ENCODE data around the gene KIAA1210.

Gene KIAA1210

DNA sequence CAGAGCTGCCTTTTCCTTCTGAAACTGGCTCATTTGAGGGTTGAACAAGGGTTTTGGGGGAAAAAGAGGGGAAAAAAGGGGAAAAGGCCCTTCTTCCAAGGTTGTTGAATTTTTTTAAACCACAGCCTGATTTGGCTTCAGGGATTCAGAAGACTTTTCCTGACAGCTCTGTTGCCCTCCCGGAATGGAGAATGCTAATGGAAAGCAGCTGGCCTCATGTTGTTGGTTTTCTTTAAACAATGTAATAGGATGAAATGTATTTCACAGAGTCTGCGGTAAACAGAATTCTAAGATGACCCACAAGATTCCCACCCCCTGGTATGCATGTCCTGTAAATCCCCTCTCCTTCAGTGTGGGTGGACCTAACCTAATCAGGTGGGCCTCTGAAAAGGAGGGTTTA lies 3.3 kb upstream of the KIAA1210 start:
- TF ChIP-seq CTCF (IDR thresholded peaks at IDR 0.05; ENCODE audit: control insufficient read depth, extremely low read depth, insufficient read depth): no peak
- DNase-seq (ENCODE audit: low read depth): no peak
- H3K4me3 ChIP-seq (ENCODE audit: low read depth, low read length): no peak overlapping the region

GRCh38 chrX:119121341-119121740 lies 6.3 kb downstream of the KIAA1210 start:
- DNase-seq (ENCODE audit: low read depth): no peak
- TF ChIP-seq CTCF (IDR thresholded peaks at IDR 0.05; ENCODE audit: control insufficient read depth, extremely low read depth, insufficient read depth): no peak
- H3K4me3 ChIP-seq (ENCODE audit: low read depth, low read length): no peak overlapping the region

DNA sequence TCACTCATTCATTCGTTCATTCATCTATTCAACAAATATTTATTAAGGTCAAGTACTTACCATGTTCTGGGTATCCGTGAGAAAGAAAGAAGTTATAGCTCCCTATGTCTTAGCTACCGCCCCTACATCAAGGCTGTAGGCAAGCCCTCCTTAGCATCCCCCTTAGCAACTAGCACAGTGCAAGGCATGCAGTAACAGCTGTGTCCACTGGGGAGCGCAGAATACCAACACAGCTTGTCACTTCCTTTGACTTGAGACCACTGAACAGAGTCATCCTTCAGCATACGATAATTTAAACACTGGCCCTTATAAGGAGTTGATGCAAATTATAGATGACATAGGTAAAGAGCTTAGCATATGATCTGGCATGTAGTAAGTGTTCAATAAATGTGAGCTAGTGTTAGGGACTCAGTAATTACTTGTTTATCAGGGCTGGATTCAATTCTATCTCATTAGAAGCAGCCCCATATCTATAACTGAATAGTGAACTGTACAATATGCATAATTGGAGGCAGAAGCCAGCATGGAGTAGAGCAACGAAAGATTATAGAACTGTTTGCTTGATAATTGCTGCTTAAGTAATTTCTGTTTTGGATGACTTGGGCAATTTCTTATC lies 8.7 kb downstream of the KIAA1210 start:
- no peak for DNase-seq (ENCODE audit: low read depth)
- no peak overlapping the region for H3K4me3 ChIP-seq (ENCODE audit: low read depth, low read length)
- peak; percentile 69 for TF ChIP-seq CTCF (IDR thresholded peaks at IDR 0.05; ENCODE audit: control insufficient read depth, extremely low read depth, insufficient read depth)

DNA sequence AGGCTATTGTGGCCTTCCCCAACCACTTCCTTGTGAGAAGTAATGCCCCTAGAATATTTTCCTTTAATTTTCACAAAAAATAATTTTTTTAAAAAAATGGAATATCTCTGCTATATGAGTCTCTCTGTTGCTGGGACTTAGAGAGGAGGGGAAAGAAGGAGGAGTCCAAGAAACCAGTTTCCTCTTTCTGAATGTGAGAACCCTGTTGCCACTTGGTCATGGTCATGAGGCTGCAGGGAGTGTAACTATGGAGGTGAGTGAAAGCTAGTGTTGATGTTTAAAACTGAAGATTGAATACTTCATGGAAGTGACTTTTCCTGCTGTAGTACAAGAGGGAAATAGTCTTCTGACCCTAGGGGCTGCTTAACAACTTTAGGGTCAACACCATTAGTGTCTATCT lies 20.4 kb downstream of the KIAA1210 start:
- no peak overlapping the region for H3K4me3 ChIP-seq (ENCODE audit: low read depth, low read length)
- DNase-seq (ENCODE audit: low read depth): no peak
- TF ChIP-seq CTCF (IDR thresholded peaks at IDR 0.05; ENCODE audit: control insufficient read depth, extremely low read depth, insufficient read depth): no peak

DNA sequence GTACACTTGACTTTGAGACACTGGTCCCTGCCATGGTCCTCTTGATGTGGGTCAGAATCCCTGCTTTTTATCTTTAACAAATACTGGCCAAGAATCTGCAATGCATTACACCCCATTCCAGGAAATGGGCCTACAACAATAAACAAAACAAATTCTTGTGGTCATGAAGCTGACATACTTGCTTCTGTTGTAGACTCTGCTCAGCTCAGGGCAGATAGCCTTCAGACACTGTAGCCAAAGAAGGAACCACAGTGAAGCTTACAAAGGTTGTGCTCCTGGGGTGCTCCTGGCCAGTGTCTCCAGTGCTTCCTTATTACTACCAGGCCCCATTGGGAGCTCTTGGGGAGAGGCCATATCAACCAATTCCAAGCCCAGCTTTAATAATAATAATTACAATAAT lies 21.8 kb downstream of the KIAA1210 start:
- TF ChIP-seq CTCF (IDR thresholded peaks at IDR 0.05; ENCODE audit: control insufficient read depth, extremely low read depth, insufficient read depth): no peak
- no peak overlapping the region for H3K4me3 ChIP-seq (ENCODE audit: low read depth, low read length)
- no peak for DNase-seq (ENCODE audit: low read depth)

- TF ChIP-seq CTCF (IDR thresholded peaks at IDR 0.05; ENCODE audit: control insufficient read depth, extremely low read depth, insufficient read depth): no peak
- H3K4me3 ChIP-seq (ENCODE audit: low read depth, low read length): no peak overlapping the region
- no peak for DNase-seq (ENCODE audit: low read depth)
Measured at GRCh38 chrX:119101168-119101567, 26.4 kb downstream of the KIAA1210 start.

DNA sequence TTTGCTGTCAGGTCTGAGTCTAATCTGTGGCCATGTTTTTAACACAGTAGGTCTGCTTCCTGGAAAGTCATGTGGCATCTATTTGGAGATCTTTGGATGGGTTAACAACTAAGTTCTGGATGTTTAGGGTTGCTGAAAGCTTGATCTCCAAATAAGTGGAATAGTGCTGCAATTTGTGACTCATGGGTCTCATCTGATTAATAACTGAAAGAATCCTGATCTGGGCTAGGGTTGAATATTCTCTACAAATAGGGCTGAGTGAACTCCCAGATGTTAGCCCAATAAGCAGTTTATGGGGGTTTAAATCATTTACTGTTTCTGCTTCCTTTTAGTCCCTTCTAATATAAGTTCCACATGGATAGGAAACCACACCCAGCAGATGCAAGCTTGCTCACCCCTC lies 31.7 kb downstream of the KIAA1210 start:
- H3K4me3 ChIP-seq (ENCODE audit: low read depth, low read length): no peak overlapping the region
- no peak for TF ChIP-seq CTCF (IDR thresholded peaks at IDR 0.05; ENCODE audit: control insufficient read depth, extremely low read depth, insufficient read depth)
- DNase-seq (ENCODE audit: low read depth): no peak

Measured in LNCaP clone FGC (cell line).